Esophagus muscularis mucosa (tissue), 4 donors: ENCODE data around the gene NHLRC2.
A peak's percentile ranks its signal among the peaks of the same experiment; 100 is the strongest.

ENCODE experiments used
- EP300 ChIP-seq: sonication (generic); formaldehyde crosslinking; IDR thresholded peaks from one replicate; pipeline ENCODE4 v1.6.1; 2017; ENCODE audit warnings: antibody characterized with exemption
- POLR2A ChIP-seq: fragments of 450-650 bp; IDR thresholded peaks from one replicate; pipeline ENCODE4 v1.6.1; 2017; ENCODE audit warnings: antibody characterized with exemption, moderate library complexity, mild to moderate bottlenecking, low read depth
- POLR2AphosphoS5 ChIP-seq, 2 donors: sonication (generic); formaldehyde crosslinking; IDR thresholded peaks; one replicate each; pipeline ENCODE4 v1.6.1; 2017; ENCODE audit warnings: antibody characterized with exemption in 2 of 2
- TF ChIP-seq, protein P1 (sequence below), 3 experiments: fragments of 200-600 bp in 2 of 3; fragments of 450-650 bp in 1 of 3; sonication (generic) in 2 of 3; IDR thresholded peaks; one replicate each; pipeline ENCODE4 v1.5.1; 2017 to 2019; ENCODE audit warnings: antibody characterized with exemption in 3 of 3, mild to moderate bottlenecking in 2 of 3, moderate library complexity in 1 of 3

DNA sequence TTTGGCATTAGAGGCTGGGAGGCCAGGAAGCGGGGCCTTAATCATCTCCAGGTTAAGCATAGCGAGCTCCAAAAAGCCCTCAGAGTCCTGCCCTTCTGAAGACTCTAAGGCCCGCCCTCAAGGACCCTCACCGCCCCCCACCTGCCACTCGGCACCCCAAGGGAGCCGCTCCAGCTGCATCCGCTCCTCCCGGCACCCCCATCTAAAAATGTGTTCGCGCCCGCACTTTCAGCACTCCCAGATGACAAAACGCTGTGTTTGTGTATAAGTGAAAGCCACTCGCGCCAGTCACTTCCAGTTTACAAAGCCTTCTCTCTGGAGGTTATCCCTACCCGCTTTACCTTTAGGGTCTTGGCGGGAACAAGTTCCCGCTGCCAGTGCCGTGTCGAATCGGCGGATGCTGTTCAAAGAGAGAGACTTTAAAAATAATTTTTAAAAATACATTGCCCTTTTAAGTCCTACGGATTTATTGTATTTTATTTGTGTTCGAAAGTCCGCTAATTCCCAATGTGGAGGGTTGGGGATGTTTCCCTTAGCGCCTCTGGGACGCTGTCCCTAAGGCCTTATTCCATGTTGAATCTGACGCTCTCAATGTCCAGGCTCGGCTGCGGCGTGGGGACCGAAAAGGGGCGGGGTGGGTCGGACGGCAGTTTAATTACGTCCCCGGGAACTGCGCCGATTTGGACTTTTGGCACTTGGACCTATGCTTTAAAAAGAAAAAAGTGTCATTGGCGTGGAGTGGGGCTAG is at the start of gene NHLRC2, which contains the start of gene DCLRE1A:
- TF ChIP-seq POLR2A (no peak), EP300 (no peak), POLR2AphosphoS5 (IDR thresholded peaks at IDR 0.05) (peak; percentile 25 to 55)
- TF ChIP-seq, protein P1, sequence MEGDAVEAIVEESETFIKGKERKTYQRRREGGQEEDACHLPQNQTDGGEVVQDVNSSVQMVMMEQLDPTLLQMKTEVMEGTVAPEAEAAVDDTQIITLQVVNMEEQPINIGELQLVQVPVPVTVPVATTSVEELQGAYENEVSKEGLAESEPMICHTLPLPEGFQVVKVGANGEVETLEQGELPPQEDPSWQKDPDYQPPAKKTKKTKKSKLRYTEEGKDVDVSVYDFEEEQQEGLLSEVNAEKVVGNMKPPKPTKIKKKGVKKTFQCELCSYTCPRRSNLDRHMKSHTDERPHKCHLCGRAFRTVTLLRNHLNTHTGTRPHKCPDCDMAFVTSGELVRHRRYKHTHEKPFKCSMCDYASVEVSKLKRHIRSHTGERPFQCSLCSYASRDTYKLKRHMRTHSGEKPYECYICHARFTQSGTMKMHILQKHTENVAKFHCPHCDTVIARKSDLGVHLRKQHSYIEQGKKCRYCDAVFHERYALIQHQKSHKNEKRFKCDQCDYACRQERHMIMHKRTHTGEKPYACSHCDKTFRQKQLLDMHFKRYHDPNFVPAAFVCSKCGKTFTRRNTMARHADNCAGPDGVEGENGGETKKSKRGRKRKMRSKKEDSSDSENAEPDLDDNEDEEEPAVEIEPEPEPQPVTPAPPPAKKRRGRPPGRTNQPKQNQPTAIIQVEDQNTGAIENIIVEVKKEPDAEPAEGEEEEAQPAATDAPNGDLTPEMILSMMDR (IDR thresholded peaks at IDR 0.05) = no peak
